Endodermal cell (in vitro differentiated cells): Measurements from ENCODE around the gene GABBR1. TPM values are rescaled to one million over a fixed set of nuclear protein-coding genes. Genes with fewer than 3 reads are reported as not detected.

Source experiments
- DNase-seq: peaks from one replicate; pipeline ENCODE4 v3.0.0-alpha.2; 2017
- H3K27ac ChIP-seq: 2 replicates; pipeline ENCODE4 v1.5.1; 2013; ENCODE audit warnings: mild to moderate bottlenecking, low read depth, low read length, moderate library complexity
- H3K27me3 ChIP-seq: 2 replicates; pipeline ENCODE4 v1.6.1; 2013; ENCODE audit warnings: mild to moderate bottlenecking, low read length, moderate library complexity; ENCODE audit not compliant: insufficient read depth, control insufficient read depth, poor library complexity, severe bottlenecking
- H3K36me3 ChIP-seq: 2 replicates; pipeline ENCODE4 v1.7.0; 2013; ENCODE audit warnings: mild to moderate bottlenecking, low read length, moderate library complexity; ENCODE audit not compliant: control insufficient read depth, insufficient read depth
- H3K4me1 ChIP-seq: one replicate; pipeline ENCODE4 v1.7.0; 2013; ENCODE audit warnings: low read length; ENCODE audit not compliant: control insufficient read depth, insufficient read depth
- H3K4me3 ChIP-seq: 2 replicates; pipeline ENCODE4 v1.5.1; 2013; ENCODE audit warnings: mild to moderate bottlenecking, low read length, moderate library complexity
- H3K9ac ChIP-seq: 2 replicates; pipeline ENCODE4 v1.6.1; 2013; ENCODE audit warnings: mild to moderate bottlenecking, low read length, moderate library complexity; ENCODE audit not compliant: poor library complexity, severe bottlenecking; ENCODE audit errors: extremely low read depth
- H3K9me3 ChIP-seq: 2 replicates; pipeline ENCODE4 v1.6.1; 2013; ENCODE audit warnings: mild to moderate bottlenecking, low read length, moderate library complexity; ENCODE audit not compliant: control insufficient read depth
- H3K27ac Mint-ChIP-seq: 2 replicates; pipeline ENCODE4 v1.8.0; 2020; ENCODE audit warnings: mixed read lengths
- H3K27me3 Mint-ChIP-seq: 2 replicates; pipeline ENCODE4 v1.8.0; 2021; ENCODE audit warnings: mild to moderate bottlenecking, mixed read lengths; ENCODE audit not compliant: insufficient read depth
- H3K36me3 Mint-ChIP-seq: 2 replicates; pipeline ENCODE4 v1.8.0; 2020; ENCODE audit warnings: low read depth, mixed read lengths
- H3K4me1 Mint-ChIP-seq: 2 replicates; pipeline ENCODE4 v1.8.0; 2020; ENCODE audit warnings: mixed read lengths
- H3K4me3 Mint-ChIP-seq: 2 replicates; pipeline ENCODE4 v1.8.0; 2020; ENCODE audit warnings: mild to moderate bottlenecking, moderate library complexity, mixed read lengths
- H3K9me3 Mint-ChIP-seq: 2 replicates; pipeline ENCODE4 v1.8.0; 2020; ENCODE audit warnings: mild to moderate bottlenecking, mixed read lengths
- CTCF ChIP-seq: fragments of 200-600 bp; sonication (generic); conservative IDR thresholded peaks from 2 replicates; pipeline ENCODE4 v1.5.0; 2021; ENCODE audit warnings: antibody characterized with exemption, mild to moderate bottlenecking
- WGBS, 2 experiments: methylation state at CpG; one replicate each; pipeline versions ENCODE4 v1.1.5 to v1.1.7; 2013; ENCODE audit warnings: missing lambda C conversion rate in 2 of 2, mixed read lengths in 1 of 2; ENCODE audit not compliant: insufficient coverage in 1 of 2, insufficient read length in 1 of 2; 5-methylcytosine and 5-hydroxymethylcytosine counted together
- total RNA-seq, 2 donors: library from RNA; stranded (reverse); fragmentation: NEBNext Ultra II Directional in 1 of 2; extraction: Animal tissue kit (Norgen Biotek cat#: 25700) in 1 of 2; gene quantifications; 2 replicates in 1 of 2; 3 replicates in 1 of 2; pipeline ENCODE4 v1.2.1, GENCODE V29; 2021

Gene GABBR1
- total RNA-seq, 2 donors from 2014 or later = 81.8 to 99.1 TPM

DNA sequence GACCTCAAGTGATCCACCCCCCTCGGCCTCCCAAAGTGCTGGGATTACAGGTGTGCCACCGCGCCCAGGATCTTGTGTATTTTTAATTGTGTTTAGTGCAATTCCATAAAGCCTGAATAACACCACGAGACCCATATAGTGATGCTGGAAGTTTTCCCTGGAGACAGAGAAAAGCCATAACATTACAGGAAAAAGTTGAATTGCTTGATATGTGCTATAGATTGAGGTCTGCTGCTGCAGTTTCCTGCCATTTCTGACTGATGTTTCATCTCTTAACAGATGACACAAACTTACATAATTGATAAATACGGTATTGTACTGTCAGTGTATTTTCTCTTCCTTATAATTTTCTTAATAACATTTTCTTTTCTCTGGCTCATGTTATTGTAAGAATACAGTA, 66.1 kb downstream of the GABBR1 start:
- H3K4me1 Mint-ChIP-seq = no peaks in the 10 kb centered on the region
- no peak for TF ChIP-seq CTCF
- no peak overlapping the region for H3K9ac ChIP-seq
- no peak for DNase-seq
- H3K9me3 Mint-ChIP-seq = no peaks in the 10 kb centered on the region
- no peak overlapping the region for H3K4me3 ChIP-seq
- H3K27me3 ChIP-seq = peaks cover 3% of the 10 kb centered on the region
- peaks cover 8% of the 10 kb centered on the region for H3K27me3 Mint-ChIP-seq
- no peak overlapping the region for H3K4me3 Mint-ChIP-seq
- WGBS, 2 experiments = 90 to 94% methylated on average over 3 to 4 of the region's 5 CpGs
- H3K27ac ChIP-seq = no peak overlapping the region
- no peak overlapping the region for H3K27ac Mint-ChIP-seq
- no peaks in the 10 kb centered on the region for H3K36me3 ChIP-seq
- no peaks in the 10 kb centered on the region for H3K9me3 ChIP-seq
- H3K4me1 ChIP-seq = no peaks in the 10 kb centered on the region
- H3K36me3 Mint-ChIP-seq = no peaks in the 10 kb centered on the region

GRCh38 chr6:29564875-29565274, 68.1 kb downstream of the GABBR1 start:
- Histone ChIP-seq H3K27ac (no peak overlapping the region), H3K9me3 (no peaks in the 10 kb centered on the region), H3K27me3 (no peaks in the 10 kb centered on the region), H3K36me3 (no peaks in the 10 kb centered on the region), H3K4me3 (no peak overlapping the region), H3K4me1 (no peaks in the 10 kb centered on the region), H3K9ac (no peak overlapping the region)
- Mint-ChIP-seq H3K27ac (no peak overlapping the region), H3K9me3 (no peaks in the 10 kb centered on the region), H3K4me1 (no peaks in the 10 kb centered on the region), H3K27me3 (peaks cover 8% of the 10 kb centered on the region), H3K36me3 (no peaks in the 10 kb centered on the region), H3K4me3 (no peak overlapping the region)
- no peak for DNase-seq
- TF ChIP-seq CTCF = no peak

DNA sequence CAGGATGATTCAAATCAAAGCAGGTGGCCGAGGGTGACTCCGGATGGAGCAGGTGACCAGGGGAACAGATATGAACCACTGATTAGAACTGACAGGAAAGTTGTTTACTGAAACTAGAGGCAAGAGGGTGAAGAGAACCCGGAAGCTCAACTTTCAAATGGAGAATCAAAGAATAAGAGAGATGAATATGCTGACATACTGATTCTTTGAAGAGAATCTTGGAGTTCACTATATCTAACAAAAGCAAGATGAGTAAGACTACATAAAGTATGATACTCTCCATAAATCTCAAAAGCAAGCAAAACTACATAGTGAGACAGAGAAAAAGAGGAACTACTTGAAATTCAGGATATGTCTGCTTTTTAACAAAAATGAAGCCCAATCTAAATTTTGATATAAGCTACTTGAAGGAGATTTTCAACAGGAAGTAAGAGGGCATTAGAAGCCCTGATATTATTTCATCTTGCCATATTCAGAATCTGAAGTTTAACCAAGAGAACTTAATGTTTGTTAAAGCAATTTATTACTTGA, 69.5 kb downstream of the GABBR1 start:
- peaks cover 16% of the 10 kb centered on the region for H3K27me3 Mint-ChIP-seq
- 91 to 97% methylated on average over 3 of the region's 3 CpGs for WGBS, 2 experiments
- Histone ChIP-seq H3K27ac (no peak overlapping the region), H3K9ac (no peak overlapping the region), H3K27me3 (no peaks in the 10 kb centered on the region), H3K4me1 (no peaks in the 10 kb centered on the region), H3K36me3 (no peaks in the 10 kb centered on the region), H3K4me3 (no peak overlapping the region), H3K9me3 (no peaks in the 10 kb centered on the region)
- no peaks in the 10 kb centered on the region for H3K9me3 Mint-ChIP-seq
- no peak for DNase-seq
- TF ChIP-seq CTCF = no peak
- H3K4me1 Mint-ChIP-seq = no peaks in the 10 kb centered on the region
- H3K36me3 Mint-ChIP-seq = no peaks in the 10 kb centered on the region
- H3K27ac Mint-ChIP-seq = no peak overlapping the region
- no peak overlapping the region for H3K4me3 Mint-ChIP-seq
